IMR-90 (cell line): Measurements from ENCODE around the gene AFAP1L1. TPM values are rescaled to one million over a fixed set of nuclear protein-coding genes. Genes with fewer than 3 reads are reported as not detected.

Experiments used
- ATAC-seq: fragments of 200-7000 bp; cut with Tn5 transposase; 2 replicates; pipeline ENCODE4 v1.9.1; 2020; ENCODE audit warnings: low read depth, mild to moderate bottlenecking, moderate library complexity
- BruUV-seq: library from RNA; stranded (reverse); fragments of 400-500 nt; replicated peaks from 2 replicates; lab custom pipeline; 2021; lab: Mats Ljungman, UMichigan
- CTCF ChIA-PET: fragments of 300-600 bp; formaldehyde crosslinking; extraction: SDS; loops from one replicate; lab custom pipeline; 2021; ENCODE audit warnings: antibody characterized with exemption; lab: Yijun Ruan, JAX
- POLR2A ChIA-PET: fragments of 300-600 bp; sonication (Branson Sonifier 250); formaldehyde crosslinking; loops from one replicate; lab custom pipeline; 2022; ENCODE audit warnings: antibody characterized with exemption; ENCODE audit not compliant: unreplicated experiment; lab: Charles Lee
- DNase-seq: peaks from one replicate; pipeline ENCODE4 v3.0.0; 2013
- H2AFZ ChIP-seq: replicated peaks from 2 replicates; pipeline ENCODE3; 2013; ENCODE audit warnings: low read length, mild to moderate bottlenecking; ENCODE audit not compliant: poor library complexity
- H2AK5ac ChIP-seq: 2 replicates; pipeline ENCODE4 v1.6.1; 2013; ENCODE audit warnings: low read depth, low read length, inconsistent platforms
- H2AK9ac ChIP-seq: replicated peaks from 2 replicates; pipeline ENCODE3; 2013; ENCODE audit warnings: mild to moderate bottlenecking, low read depth, low read length, moderate library complexity; ENCODE audit not compliant: poor library complexity
- H2BK120ac ChIP-seq: 2 replicates; pipeline ENCODE4 v1.6.1; 2013; ENCODE audit warnings: low read depth, low read length, inconsistent platforms
- H2BK15ac ChIP-seq: 3 replicates; pipeline ENCODE4 v1.6.1; 2013; ENCODE audit warnings: low read depth, low read length, inconsistent platforms
- H2BK20ac ChIP-seq: 2 replicates; pipeline ENCODE4 v1.6.1; 2013; ENCODE audit warnings: low read depth, mild to moderate bottlenecking, inconsistent platforms, low read length, moderate library complexity
- H2BK5ac ChIP-seq: 2 replicates; pipeline ENCODE4 v1.6.1; 2013; ENCODE audit warnings: mild to moderate bottlenecking, low read depth, low read length, inconsistent platforms; ENCODE audit not compliant: poor library complexity, severe bottlenecking
- H3K14ac ChIP-seq: replicated peaks from 2 replicates; pipeline ENCODE4 v1.6.1; 2013; ENCODE audit warnings: low read depth, low read length, inconsistent platforms
- H3K18ac ChIP-seq: 2 replicates; pipeline ENCODE4 v1.6.1; 2013; ENCODE audit warnings: low read depth, low read length, control low read depth
- H3K23ac ChIP-seq: 2 replicates; pipeline ENCODE4 v1.6.1; 2013; ENCODE audit warnings: low read depth, low read length, inconsistent platforms
- H3K27ac ChIP-seq: 2 replicates; pipeline ENCODE4 v1.5.1; 2013; ENCODE audit warnings: mild to moderate bottlenecking, control low read depth, low read length; ENCODE audit not compliant: insufficient read depth
- H3K27me3 ChIP-seq: 2 replicates; pipeline ENCODE4 v1.6.1; 2013; ENCODE audit warnings: low read length; ENCODE audit not compliant: control insufficient read depth, insufficient read depth
- H3K36me3 ChIP-seq: 2 replicates; pipeline ENCODE4 v1.6.1; 2013; ENCODE audit warnings: low read length, mixed read lengths; ENCODE audit not compliant: control insufficient read depth, insufficient read depth
- H3K4ac ChIP-seq: 2 replicates; pipeline ENCODE4 v1.6.1; 2013; ENCODE audit warnings: low read depth, low read length, inconsistent platforms
- H3K4me1 ChIP-seq: 2 replicates; pipeline ENCODE4 v1.6.1; 2013; ENCODE audit warnings: low read length, mixed read lengths; ENCODE audit not compliant: control insufficient read depth, insufficient read depth
- H3K4me2 ChIP-seq: 2 replicates; pipeline ENCODE4 v1.6.1; 2013; ENCODE audit warnings: low read depth, mild to moderate bottlenecking, control low read depth, low read length, moderate library complexity
- H3K4me3 ChIP-seq: 2 replicates; pipeline ENCODE4 v1.5.1; 2013; ENCODE audit warnings: low read depth, mild to moderate bottlenecking, control low read depth, low read length, moderate library complexity; ENCODE audit not compliant: insufficient read depth
- H3K56ac ChIP-seq: 2 replicates; pipeline ENCODE4 v1.6.1; 2013; ENCODE audit warnings: low read length, inconsistent platforms; ENCODE audit not compliant: insufficient read depth; ENCODE audit errors: extremely low read depth
- H3K79me1 ChIP-seq, 2 experiments: 2 replicates each; pipeline ENCODE4 v1.6.1; 2013; ENCODE audit warnings: low read length in 2 of 2, inconsistent platforms in 1 of 2, low read depth in 1 of 2
- H3K9ac ChIP-seq: 2 replicates; pipeline ENCODE4 v1.6.1; 2013; ENCODE audit warnings: low read depth, low read length, control low read depth
- H3K9me1 ChIP-seq: 2 replicates; pipeline ENCODE4 v1.6.1; 2013; ENCODE audit warnings: low read length, inconsistent platforms; ENCODE audit not compliant: insufficient read depth
- H3K9me3 ChIP-seq: 2 replicates; pipeline ENCODE4 v1.6.1; 2013; ENCODE audit warnings: low read length; ENCODE audit not compliant: control insufficient read depth, insufficient read depth
- H4K20me1 ChIP-seq: 2 replicates; pipeline ENCODE4 v1.6.1; 2013; ENCODE audit warnings: low read length, inconsistent platforms; ENCODE audit not compliant: insufficient read depth
- H4K5ac ChIP-seq: 2 replicates; pipeline ENCODE4 v1.6.1; 2013; ENCODE audit warnings: mild to moderate bottlenecking, low read depth, low read length, control low read depth
- H4K8ac ChIP-seq, 2 experiments: 2 replicates each; pipeline ENCODE4 v1.6.1; 2013; ENCODE audit warnings: low read depth in 2 of 2, low read length in 2 of 2, control low read depth in 1 of 2, inconsistent platforms in 1 of 2
- H4K91ac ChIP-seq: 2 replicates; pipeline ENCODE4 v1.6.1; 2013; ENCODE audit warnings: low read depth, low read length, inconsistent platforms; ENCODE audit not compliant: insufficient read depth
- POLR2A ChIP-seq: IDR thresholded peaks from 2 replicates; pipeline ENCODE4 v1.6.1; 2012; ENCODE audit warnings: mild to moderate bottlenecking, low read depth, low read length
- WGBS, 2 experiments: methylation state at CpG; one replicate each; pipeline versions ENCODE4 v1.1.5 to v1.1.7; 2013; ENCODE audit warnings: missing lambda C conversion rate in 2 of 2; ENCODE audit not compliant: insufficient read length in 1 of 2; ENCODE audit errors: extremely low coverage in 2 of 2; 5-methylcytosine and 5-hydroxymethylcytosine counted together
- dilution Hi-C: fragments of 300-500 bp; cut with HindIII; formaldehyde crosslinking; loops from one replicate; pipeline ENCODE4 v1.14.3; 2018; ENCODE audit warnings: low sequenced_read_pairs; ENCODE audit not compliant: unreplicated experiment
- in situ Hi-C: fragments of 300-500 bp; cut with MboI; formaldehyde crosslinking; loops from 3 replicates; pipeline ENCODE4 v1.14.3; 2019; ENCODE audit warnings: low sequenced_read_pairs, inconsistent platforms, mixed read lengths
- intact Hi-C: fragments of 100-400 bp; cut with micrococcal nuclease; formaldehyde crosslinking; loops from 2 replicates; pipeline ENCODE4 v1.10.0; 2022
- polyA plus RNA-seq, 3 experiments: library from polyadenylated mRNA; depleted of rRNA; stranded (reverse); fragments of >200 nt; gene quantifications; 2 replicates each; pipeline ENCODE4 v1.2.3, GENCODE V29; 2012; ENCODE audit warnings: low replicate concordance in 1 of 3
- total RNA-seq: library from RNA; depleted of rRNA; stranded (reverse); fragments of >200 nt; gene quantifications from 2 replicates; pipeline ENCODE4 v1.2.3, GENCODE V29; 2012
- TF ChIP-seq, protein P1 (sequence below): conservative IDR thresholded peaks from 2 replicates; pipeline ENCODE4 v1.5.1; 2012; ENCODE audit warnings: mild to moderate bottlenecking, low read depth, low read length, improper control_type of control experiment

The AFAP1L1 gene
- total and polyA plus RNA-seq, 2 of the 4 experiments (the other 2 are of a cell fraction): 3.3 to 5.7 TPM

DNA sequence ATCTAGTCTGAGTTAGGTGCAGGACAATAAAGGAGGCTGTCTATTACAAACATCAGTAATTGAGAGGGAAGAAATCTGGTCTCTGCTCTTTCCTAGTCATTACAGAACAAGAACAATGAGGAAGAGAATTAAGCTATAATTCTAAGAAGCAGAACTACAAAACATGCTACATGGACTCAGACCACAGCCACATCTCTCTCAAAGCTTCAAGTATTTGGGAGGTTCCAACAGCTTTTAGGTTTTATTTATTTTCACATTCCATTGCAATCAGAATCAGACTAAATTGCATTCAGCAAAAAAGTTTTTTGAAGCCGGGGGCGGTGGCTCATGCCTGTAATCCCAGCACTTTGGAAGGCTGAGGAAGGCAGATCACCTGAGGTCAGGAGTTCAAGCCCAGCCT is 72.5 kb downstream of the AFAP1L1 start:
- intact Hi-C loops: no loop called here

More for the DNA sequence above, 72.5 kb downstream of the AFAP1L1 start:
- H2AK9ac ChIP-seq: no peak overlapping the region
- H2AK5ac ChIP-seq: no peak overlapping the region
- no CpG with 5 or more reads among the region's 2 CpGs for WGBS, 2 experiments
- POLR2A ChIA-PET: interaction anchor here (0.6 kb wide), 1 partner anchor 21 kb away, joined by 4 read pairs; no protein-coding TSS in a partner anchor
- DNase-seq (no peak), ATAC-seq (no peak)
- no TSS peak for BruUV-seq
- H3K18ac ChIP-seq: no peak overlapping the region
- H2BK5ac ChIP-seq: no peak overlapping the region
- dilution Hi-C loops (no loop called here), in situ Hi-C loops (no loop called here)
- TF ChIP-seq POLR2A: no peak
- TF ChIP-seq, protein P1, sequence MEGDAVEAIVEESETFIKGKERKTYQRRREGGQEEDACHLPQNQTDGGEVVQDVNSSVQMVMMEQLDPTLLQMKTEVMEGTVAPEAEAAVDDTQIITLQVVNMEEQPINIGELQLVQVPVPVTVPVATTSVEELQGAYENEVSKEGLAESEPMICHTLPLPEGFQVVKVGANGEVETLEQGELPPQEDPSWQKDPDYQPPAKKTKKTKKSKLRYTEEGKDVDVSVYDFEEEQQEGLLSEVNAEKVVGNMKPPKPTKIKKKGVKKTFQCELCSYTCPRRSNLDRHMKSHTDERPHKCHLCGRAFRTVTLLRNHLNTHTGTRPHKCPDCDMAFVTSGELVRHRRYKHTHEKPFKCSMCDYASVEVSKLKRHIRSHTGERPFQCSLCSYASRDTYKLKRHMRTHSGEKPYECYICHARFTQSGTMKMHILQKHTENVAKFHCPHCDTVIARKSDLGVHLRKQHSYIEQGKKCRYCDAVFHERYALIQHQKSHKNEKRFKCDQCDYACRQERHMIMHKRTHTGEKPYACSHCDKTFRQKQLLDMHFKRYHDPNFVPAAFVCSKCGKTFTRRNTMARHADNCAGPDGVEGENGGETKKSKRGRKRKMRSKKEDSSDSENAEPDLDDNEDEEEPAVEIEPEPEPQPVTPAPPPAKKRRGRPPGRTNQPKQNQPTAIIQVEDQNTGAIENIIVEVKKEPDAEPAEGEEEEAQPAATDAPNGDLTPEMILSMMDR: no peak
- H4K20me1 ChIP-seq: 0 out of 2 replicates have a peak, but pooled peaks cover 4% of the 10 kb centered on the region
- H3K79me1 ChIP-seq: peaks cover 21 to 29% of the 10 kb centered on the region in 2 experiments
- no peaks in the 10 kb centered on the region for H3K27me3 ChIP-seq
- 0 out of 2 replicates have a peak overlapping the region, but pooled peaks have one; percentile 4 for H3K23ac ChIP-seq
- H3K14ac ChIP-seq: no peak overlapping the region
- H4K5ac ChIP-seq: no peak overlapping the region
- no peak overlapping the region for H3K4ac ChIP-seq
- H3K9ac ChIP-seq: no peak overlapping the region
- H2AFZ ChIP-seq: no peak overlapping the region
- no peak overlapping the region for H2BK15ac ChIP-seq
- H2BK20ac ChIP-seq: no peak overlapping the region
- H3K4me3 ChIP-seq: no peak overlapping the region
- no peak overlapping the region for H4K91ac ChIP-seq
- CTCF ChIA-PET: no interaction called here
- no peaks in the 10 kb centered on the region for H3K9me3 ChIP-seq
- peaks cover 6% of the 10 kb centered on the region; the same call in 1 of the 2 replicates for H3K36me3 ChIP-seq
- H2BK120ac ChIP-seq: no peak overlapping the region
- H3K27ac ChIP-seq: no peak overlapping the region
- H3K4me1 ChIP-seq: peaks cover 2% of the 10 kb centered on the region; the same call in 1 of the 2 replicates
- H3K4me2 ChIP-seq: no peak overlapping the region
- peak overlapping the region; percentile 37 to 92; a peak in 2 of 4 replicates for H4K8ac ChIP-seq
- peaks cover 3% of the 10 kb centered on the region; the same call in 1 of the 2 replicates for H3K9me1 ChIP-seq
- no peak overlapping the region for H3K56ac ChIP-seq
